GM12864 (cell line): Measurements from ENCODE around the gene RELA.
"Not testable (repeated sequence)": the region's sequence is repeated elsewhere in the genome, so short reads cannot be mapped to it uniquely, and the experiment has no call there.

Source experiments
- DNase-seq: peaks from one replicate; pipeline ENCODE4 v3.0.0-alpha.2; 2011; ENCODE audit warnings: low read depth
- H3K4me3 ChIP-seq: 2 replicates; pipeline ENCODE4 v1.5.1; 2011; ENCODE audit warnings: mild to moderate bottlenecking, low read depth, low read length, control low read depth
- CTCF ChIP-seq: IDR thresholded peaks from 2 replicates; pipeline ENCODE4 v1.5.1; 2011; ENCODE audit warnings: low read depth, mild to moderate bottlenecking, moderate library complexity, low read length, control low read depth, inconsistent platforms; ENCODE audit errors: missing control alignments

RELA gene

GRCh38 chr11:65663639-65664200 lies 1.0 kb upstream of the RELA start:
- no peak for TF ChIP-seq CTCF
- no peak for DNase-seq
- peak overlapping the region; percentile 91 for H3K4me3 ChIP-seq

- H3K4me3 ChIP-seq, result peak overlapping the region; percentile 91
- no peak for TF ChIP-seq CTCF
- no peak for DNase-seq
Observed at GRCh38 chr11:65662247-65662798, 393 bp downstream of the RELA start.

GRCh38 chr11:65661599-65662246 lies 993 bp downstream of the RELA start:
- DNase-seq, result no peak
- H3K4me3 ChIP-seq, result peak overlapping the region; percentile 91
- no peak for TF ChIP-seq CTCF

- DNase-seq, H3K4me3 ChIP-seq: not testable (repeated sequence)
Observed at GRCh38 chr11:65660908-65661307, 1.8 kb downstream of the RELA start.

- no peak for DNase-seq
- TF ChIP-seq CTCF, result no peak
- no peak overlapping the region for H3K4me3 ChIP-seq
Observed at GRCh38 chr11:65660038-65660437, 2.7 kb downstream of the RELA start.

- DNase-seq, result no peak
- no peak for TF ChIP-seq CTCF
- no peak overlapping the region for H3K4me3 ChIP-seq
Observed at GRCh38 chr11:65658174-65659021, 4.3 kb downstream of the RELA start.

- TF ChIP-seq CTCF, result no peak
- H3K4me3 ChIP-seq, result no peak overlapping the region
- DNase-seq, result no peak
Observed at GRCh38 chr11:65657426-65657825, 5.3 kb downstream of the RELA start.
